DND-41 (cell line): ENCODE results near the gene CYREN.

Experiments
- CTCF ChIP-seq: IDR thresholded peaks from 2 replicates; pipeline ENCODE4 v1.5.1; 2012; ENCODE audit warnings: borderline replicate concordance, low read length, moderate library complexity, mild to moderate bottlenecking; ENCODE audit not compliant: poor library complexity, severe bottlenecking; ENCODE audit errors: extremely low read depth
- EZH2 ChIP-seq: IDR thresholded peaks from 3 replicates; pipeline ENCODE4 v1.6.1; 2012; ENCODE audit warnings: borderline replicate concordance, low read depth, mild to moderate bottlenecking, moderate library complexity, low read length, inconsistent platforms; ENCODE audit not compliant: severe bottlenecking

DNA sequence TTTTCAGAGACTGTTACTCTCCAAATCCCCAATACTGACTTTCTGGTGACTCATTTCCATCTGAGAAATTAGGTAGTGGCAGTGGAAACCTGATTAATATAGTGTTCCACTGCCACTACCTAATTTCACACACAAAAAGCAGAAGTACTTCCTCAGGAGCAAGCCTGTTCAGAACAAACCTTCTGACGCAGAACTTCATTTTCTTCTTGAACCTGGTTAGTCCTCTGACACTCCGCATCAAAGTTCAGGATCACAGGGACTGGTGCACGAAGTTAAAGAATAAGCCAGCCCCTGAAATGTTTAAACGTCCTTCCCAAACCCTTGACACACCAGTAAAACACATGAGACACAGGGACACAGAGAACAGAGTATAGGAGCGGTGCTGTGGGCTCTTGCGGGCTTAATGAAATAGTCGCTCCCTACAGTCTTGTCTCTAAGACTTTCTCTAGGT lies 36.5 kb upstream of the CYREN start:
- TF ChIP-seq CTCF (no peak), EZH2 (no peak)
